Ascending aorta (tissue), 2 donors: Measurements from ENCODE around the gene MPHOSPH9. TPM values are rescaled to one million over a fixed set of nuclear protein-coding genes. Genes with fewer than 3 reads are reported as not detected.

ENCODE experiments used
- DNase-seq, 2 donors: peaks; one replicate each; pipeline ENCODE4 v3.0.0-alpha.2; 2019; ENCODE audit warnings: low spot score in 2 of 2
- H3K27ac ChIP-seq, 2 donors: fragments of 200-600 bp; sonication (generic); one replicate each; pipeline ENCODE4 v1.5.1; 2016 to 2017; ENCODE audit warnings: mild to moderate bottlenecking in 1 of 2
- H3K27me3 ChIP-seq: fragments of 200-600 bp; sonication (generic); one replicate; pipeline ENCODE4 v1.5.1; 2017
- H3K36me3 ChIP-seq, 2 donors: fragments of 200-600 bp; sonication (generic); one replicate each; pipeline ENCODE4 v1.5.1; 2016
- H3K4me1 ChIP-seq, 2 donors: fragments of 200-600 bp; sonication (generic); one replicate each; pipeline ENCODE4 v1.5.1; 2016 to 2017; ENCODE audit warnings: mild to moderate bottlenecking in 1 of 2
- H3K4me3 ChIP-seq, 2 donors: fragments of 200-600 bp; sonication (generic); one replicate each; pipeline ENCODE4 v1.5.1; 2016 to 2017; ENCODE audit warnings: mild to moderate bottlenecking in 1 of 2
- H3K9me3 ChIP-seq, 2 donors: fragments of 200-600 bp; sonication (generic); one replicate each; pipeline ENCODE4 v1.5.1; 2016
- intact Hi-C: fragments of 100-400 bp; cut with DNase I; formaldehyde crosslinking; loops from one replicate; pipeline ENCODE4 v1.15.1; 2023
- total RNA-seq: library from RNA; depleted of rRNA; stranded (reverse); fragments of >200 nt; gene quantifications from one replicate; pipeline ENCODE4 v1.1.0, GENCODE V29; 2016
- TF ChIP-seq, protein P1 (sequence below), 3 experiments: fragments of 200-600 bp in 2 of 3; fragments of 450-650 bp in 1 of 3; sonication (generic) in 2 of 3; IDR thresholded peaks; one replicate each; pipeline ENCODE4 v1.5.1; 2016 to 2019; ENCODE audit warnings: antibody characterized with exemption in 3 of 3, mild to moderate bottlenecking in 1 of 3, moderate library complexity in 1 of 3

The MPHOSPH9 gene
- total RNA-seq, 1 donor from 2014 or later = 21.6 TPM

DNA sequence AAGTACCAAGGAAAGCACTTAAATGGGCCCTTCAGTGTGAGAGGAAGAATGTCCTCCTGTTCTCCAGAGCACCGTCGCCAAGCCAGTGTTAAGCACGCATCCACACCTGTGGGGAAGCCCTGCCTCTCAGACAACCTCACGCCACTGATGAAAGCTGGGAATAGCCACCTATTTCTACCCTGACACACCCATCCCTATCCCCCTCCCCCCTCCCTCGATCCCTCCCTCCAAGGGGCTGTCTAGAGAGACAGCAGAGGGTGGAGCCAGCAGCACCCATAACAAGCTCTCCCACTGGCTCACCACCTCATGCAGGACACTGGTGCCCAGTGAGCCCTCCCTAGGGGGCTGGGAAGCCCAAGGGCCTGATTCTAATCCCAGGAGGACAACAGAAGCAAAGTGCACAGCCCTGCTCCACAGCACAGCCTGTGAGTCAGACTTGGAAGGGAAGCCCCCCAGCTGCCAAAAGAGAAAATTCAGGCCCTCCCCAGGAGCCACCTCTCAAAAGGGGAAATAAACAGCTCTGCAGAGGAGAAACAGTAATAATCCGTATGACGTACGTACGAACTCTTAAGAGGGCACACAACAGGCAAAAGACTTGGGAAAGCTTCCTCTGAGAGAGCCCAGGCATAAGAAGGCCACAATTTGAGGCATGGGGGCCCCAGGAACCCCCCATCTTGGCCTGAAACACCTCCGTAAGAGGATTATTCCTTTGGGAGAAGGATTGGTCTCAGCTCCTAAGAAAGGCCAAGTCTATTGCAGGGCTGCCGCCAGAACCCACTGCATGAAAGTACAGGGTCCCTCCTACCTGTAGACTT, 89.8 kb downstream of the MPHOSPH9 start:
- Histone ChIP-seq H3K4me1 (peaks cover 19 to 31% of the 10 kb centered on the region in 2 donors), H3K27me3 (no peaks in the 10 kb centered on the region), H3K27ac (peak overlapping the region; percentile 60 to 75), H3K9me3 (no peaks in the 10 kb centered on the region), H3K36me3 (no peaks in the 10 kb centered on the region), H3K4me3 (no peak overlapping the region)
- peak in 1 of 2 donors; percentile 62 for DNase-seq
- intact Hi-C loops = no loop called here
- TF ChIP-seq, protein P1, sequence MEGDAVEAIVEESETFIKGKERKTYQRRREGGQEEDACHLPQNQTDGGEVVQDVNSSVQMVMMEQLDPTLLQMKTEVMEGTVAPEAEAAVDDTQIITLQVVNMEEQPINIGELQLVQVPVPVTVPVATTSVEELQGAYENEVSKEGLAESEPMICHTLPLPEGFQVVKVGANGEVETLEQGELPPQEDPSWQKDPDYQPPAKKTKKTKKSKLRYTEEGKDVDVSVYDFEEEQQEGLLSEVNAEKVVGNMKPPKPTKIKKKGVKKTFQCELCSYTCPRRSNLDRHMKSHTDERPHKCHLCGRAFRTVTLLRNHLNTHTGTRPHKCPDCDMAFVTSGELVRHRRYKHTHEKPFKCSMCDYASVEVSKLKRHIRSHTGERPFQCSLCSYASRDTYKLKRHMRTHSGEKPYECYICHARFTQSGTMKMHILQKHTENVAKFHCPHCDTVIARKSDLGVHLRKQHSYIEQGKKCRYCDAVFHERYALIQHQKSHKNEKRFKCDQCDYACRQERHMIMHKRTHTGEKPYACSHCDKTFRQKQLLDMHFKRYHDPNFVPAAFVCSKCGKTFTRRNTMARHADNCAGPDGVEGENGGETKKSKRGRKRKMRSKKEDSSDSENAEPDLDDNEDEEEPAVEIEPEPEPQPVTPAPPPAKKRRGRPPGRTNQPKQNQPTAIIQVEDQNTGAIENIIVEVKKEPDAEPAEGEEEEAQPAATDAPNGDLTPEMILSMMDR (IDR thresholded peaks at IDR 0.05) = no peak

DNA sequence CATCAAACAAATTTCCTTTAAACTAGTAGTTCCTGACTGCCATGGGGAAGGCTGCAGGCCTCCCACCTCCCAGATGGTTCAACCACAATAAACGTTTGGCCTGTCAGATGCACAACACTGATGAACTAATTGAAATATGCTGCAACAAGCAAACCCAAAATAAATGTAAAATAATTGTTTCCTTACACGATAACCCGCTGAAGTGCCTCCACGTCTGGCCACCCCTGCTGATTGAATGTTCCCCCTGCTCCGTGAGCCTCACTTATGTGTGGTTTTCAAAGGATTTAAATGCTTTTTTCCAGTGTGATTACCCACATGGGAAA, 90.5 kb downstream of the MPHOSPH9 start:
- no peak overlapping the region for H3K4me3 ChIP-seq
- peak in 1 of 2 donors; percentile 12 for DNase-seq
- no peaks in the 10 kb centered on the region for H3K36me3 ChIP-seq
- intact Hi-C loops = no loop called here
- peak overlapping the region; percentile 60 to 75 for H3K27ac ChIP-seq
- TF ChIP-seq, protein P1 (IDR thresholded peaks at IDR 0.05) = no peak
- no peaks in the 10 kb centered on the region for H3K9me3 ChIP-seq
- peaks cover 19 to 31% of the 10 kb centered on the region in 2 donors for H3K4me1 ChIP-seq
- H3K27me3 ChIP-seq = no peaks in the 10 kb centered on the region

DNA sequence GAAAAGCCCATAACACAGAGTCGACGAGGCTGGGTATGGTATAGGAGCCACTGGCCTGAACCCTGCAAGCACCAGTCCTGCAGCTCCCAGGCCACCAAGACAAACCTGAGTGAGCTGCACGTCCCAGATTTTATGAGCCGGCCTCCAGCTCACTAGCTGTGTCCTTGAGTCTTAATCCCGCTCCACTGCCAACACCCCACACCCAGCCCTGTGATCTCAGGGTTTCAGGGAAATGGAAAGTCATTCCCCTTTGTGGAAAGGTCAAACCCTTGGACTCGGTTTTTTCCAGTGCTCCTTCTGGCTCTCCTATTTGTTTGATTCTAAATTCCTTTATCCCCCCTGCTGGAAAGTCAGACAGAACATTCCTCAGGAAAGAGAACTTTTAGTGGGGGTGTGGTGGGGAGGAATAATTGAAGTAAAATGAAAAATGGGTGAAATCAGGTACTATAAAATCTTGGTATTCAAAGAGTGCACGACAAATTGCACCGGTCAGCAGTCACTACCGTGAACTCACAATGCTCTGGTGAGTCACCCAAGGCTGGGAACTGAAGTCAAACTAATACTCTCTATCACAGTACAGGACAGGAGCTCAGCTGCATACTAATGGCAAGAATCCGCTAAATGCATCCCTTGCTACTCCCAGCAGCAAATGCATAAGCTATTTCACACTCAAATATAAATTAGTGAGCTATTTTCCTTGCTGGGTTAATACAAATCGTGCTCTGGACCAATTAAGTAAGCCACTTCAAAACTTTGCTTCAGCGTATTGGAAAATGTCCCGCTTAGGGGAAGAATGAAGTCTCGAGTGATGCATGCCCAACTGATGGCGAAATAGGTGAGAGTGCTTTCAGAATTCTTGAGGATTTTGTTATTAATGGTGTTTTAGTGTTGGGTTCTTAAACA, 91.1 kb downstream of the MPHOSPH9 start:
- Histone ChIP-seq H3K4me1 (peaks cover 19 to 31% of the 10 kb centered on the region in 2 donors), H3K9me3 (no peaks in the 10 kb centered on the region), H3K4me3 (no peak overlapping the region), H3K27me3 (no peaks in the 10 kb centered on the region), H3K27ac (peak overlapping the region; percentile 66 to 75), H3K36me3 (no peaks in the 10 kb centered on the region)
- TF ChIP-seq, protein P1 (IDR thresholded peaks at IDR 0.05) = no peak
- DNase-seq = peak in 1 of 2 donors; percentile 84
- intact Hi-C loops = no loop called here

DNA sequence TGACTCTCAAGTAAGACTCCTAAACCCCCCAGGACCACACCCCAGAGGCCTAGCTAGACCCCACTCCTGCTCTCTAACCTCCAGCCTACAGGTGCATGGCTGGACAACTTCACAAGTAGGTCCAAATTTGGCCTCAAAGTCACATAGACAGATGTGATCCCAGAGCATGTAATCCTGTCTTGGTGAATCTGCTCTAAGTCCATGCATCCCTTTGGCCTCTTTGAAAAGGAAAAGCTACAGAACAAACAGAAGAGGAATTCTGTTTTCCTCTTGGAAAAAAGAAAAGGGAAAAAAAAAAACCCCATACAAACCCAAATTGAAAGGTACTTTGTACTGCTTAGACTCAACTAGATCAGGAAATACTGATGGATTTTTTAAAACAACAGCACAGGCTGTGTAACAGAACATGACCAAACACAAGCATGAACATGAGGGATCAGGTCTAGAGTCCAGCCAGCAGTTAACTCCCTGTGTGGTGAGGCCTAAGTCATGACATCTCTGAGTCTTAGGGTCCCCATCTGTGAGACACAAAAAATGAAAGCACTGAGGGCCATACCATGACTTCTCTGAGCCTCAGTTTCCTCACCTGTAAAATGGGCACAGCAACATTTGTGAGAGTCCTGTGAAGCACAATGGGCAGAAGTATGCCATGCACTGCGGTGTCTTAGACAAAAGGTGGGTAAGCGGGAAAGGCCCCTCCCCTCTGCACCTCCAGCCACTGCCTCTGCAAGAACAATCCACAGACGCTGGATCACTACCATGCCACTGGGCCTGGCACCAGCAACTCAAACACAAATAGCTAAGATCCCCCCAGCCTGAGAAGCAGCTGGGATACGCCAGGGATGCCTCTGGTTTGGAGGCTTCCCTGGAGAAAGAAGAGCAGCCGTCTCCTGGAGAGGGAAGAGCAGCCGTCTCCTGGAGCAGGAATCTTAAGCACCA, 92.0 kb downstream of the MPHOSPH9 start:
- TF ChIP-seq, protein P1 (IDR thresholded peaks at IDR 0.05) = no peak
- H3K36me3 ChIP-seq = no peaks in the 10 kb centered on the region
- H3K27me3 ChIP-seq = no peaks in the 10 kb centered on the region
- H3K4me1 ChIP-seq = peaks cover 19 to 31% of the 10 kb centered on the region in 2 donors
- intact Hi-C loops = no loop called here
- H3K9me3 ChIP-seq = no peaks in the 10 kb centered on the region
- no peak overlapping the region for H3K4me3 ChIP-seq
- peak in 1 of 2 donors; percentile 62 for DNase-seq
- H3K27ac ChIP-seq = peak overlapping the region; percentile 66 to 75
